ENCODE data around the gene SLC36A2.

SLC36A2 gene

DNA sequence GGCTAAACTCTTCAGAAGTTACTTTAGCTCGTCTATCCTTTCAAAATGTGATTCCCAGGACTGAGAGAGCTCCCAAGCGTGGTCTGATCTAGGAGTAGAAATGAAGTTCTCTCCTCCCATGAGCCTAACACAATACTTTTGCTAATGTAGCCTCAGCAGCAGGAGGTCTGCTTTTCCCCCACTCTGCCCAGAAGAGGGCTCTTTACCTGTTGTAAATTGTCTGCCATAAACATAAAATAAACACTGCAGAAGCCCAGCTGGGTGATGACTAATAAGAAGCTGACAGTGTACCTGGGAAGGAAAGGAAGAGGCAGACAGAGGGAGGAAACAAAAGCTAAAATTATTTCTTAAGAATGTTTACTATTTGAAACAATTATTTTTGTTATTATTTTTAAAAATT is 59.2 kb downstream of the SLC36A2 start:
- H3K4me3 ChIP-seq (replicated peaks; ENCODE audit: low read depth, low read length): no peak overlapping the region
- TF ChIP-seq, protein P1, sequence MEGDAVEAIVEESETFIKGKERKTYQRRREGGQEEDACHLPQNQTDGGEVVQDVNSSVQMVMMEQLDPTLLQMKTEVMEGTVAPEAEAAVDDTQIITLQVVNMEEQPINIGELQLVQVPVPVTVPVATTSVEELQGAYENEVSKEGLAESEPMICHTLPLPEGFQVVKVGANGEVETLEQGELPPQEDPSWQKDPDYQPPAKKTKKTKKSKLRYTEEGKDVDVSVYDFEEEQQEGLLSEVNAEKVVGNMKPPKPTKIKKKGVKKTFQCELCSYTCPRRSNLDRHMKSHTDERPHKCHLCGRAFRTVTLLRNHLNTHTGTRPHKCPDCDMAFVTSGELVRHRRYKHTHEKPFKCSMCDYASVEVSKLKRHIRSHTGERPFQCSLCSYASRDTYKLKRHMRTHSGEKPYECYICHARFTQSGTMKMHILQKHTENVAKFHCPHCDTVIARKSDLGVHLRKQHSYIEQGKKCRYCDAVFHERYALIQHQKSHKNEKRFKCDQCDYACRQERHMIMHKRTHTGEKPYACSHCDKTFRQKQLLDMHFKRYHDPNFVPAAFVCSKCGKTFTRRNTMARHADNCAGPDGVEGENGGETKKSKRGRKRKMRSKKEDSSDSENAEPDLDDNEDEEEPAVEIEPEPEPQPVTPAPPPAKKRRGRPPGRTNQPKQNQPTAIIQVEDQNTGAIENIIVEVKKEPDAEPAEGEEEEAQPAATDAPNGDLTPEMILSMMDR (IDR thresholded peaks at IDR 0.05; ENCODE audit: low read length, missing control alignments): no peak
- no peak for DNase-seq (ENCODE audit: low read depth)

DNA sequence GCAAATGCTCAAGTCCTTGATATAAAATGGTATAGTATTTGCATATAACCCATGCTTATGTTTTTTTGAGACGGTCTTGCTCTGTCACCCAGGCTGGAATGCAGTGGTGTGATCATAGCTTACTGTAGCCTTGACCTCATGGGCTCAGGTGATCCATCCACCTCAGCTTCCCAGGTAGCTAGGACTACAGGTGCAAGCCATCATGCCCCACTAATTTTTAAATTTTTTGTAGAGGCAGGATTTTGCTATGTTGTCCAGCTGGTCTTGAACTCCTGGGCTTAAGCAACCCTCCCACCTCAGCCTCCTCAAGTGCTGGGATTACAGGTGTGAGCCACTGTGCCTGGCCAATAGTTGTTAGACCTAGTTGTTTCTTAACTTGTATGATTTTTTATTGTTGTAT is 61.1 kb downstream of the SLC36A2 start:
- TF ChIP-seq, protein P1 (IDR thresholded peaks at IDR 0.05; ENCODE audit: low read length, missing control alignments): no peak
- H3K4me3 ChIP-seq (replicated peaks; ENCODE audit: low read depth, low read length): no peak overlapping the region
- DNase-seq (ENCODE audit: low read depth): no peak

DNA sequence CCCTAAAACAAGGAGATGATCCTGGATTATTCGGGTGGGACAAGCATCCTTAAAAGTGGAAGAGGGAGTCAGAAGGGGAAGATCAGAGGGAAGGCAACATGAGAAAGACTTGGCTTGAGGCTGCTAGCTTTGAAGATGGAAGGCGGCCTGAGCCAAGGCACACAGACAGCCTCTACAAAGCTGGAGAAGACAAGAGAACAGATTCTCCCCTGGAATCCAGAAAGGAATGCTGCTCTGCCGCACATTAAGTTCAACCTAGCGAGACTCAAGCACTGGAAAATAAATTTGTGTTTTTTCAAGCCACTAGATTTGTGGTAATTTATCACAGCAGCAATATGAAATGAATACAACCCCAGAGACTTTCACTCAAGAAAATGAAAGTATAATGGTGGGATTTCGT is 61.7 kb downstream of the SLC36A2 start:
- no peak overlapping the region for H3K4me3 ChIP-seq (replicated peaks; ENCODE audit: low read depth, low read length)
- no peak for DNase-seq (ENCODE audit: low read depth)
- TF ChIP-seq, protein P1 (IDR thresholded peaks at IDR 0.05; ENCODE audit: low read length, missing control alignments): no peak

DNA sequence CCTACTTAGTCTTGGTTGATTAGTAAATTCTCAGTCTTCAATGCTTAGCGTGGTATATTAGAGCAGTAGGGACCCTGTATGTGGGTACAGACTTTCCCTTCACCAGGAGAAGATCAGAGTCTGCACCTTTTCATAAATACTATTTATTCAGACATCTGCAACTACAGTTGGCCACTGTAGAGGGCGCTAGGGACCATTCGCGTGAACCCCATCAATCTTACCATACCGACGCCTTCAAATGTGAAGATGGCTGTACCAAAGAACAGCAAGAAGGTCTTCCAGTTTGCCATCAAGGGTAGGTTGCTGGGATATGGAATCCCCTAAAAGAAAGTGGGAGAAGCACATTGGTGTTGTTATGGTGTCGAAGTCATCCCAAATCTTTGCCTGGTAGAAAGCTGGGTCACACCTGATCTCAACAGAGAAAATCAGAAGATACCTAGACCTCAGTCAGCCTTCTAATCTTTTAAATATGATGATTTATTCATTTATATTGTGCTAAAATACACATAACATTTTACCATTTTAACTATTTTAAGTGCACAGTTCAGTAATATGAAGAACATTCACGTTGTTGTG is 62.9 kb downstream of the SLC36A2 start:
- H3K4me3 ChIP-seq (replicated peaks; ENCODE audit: low read depth, low read length): no peak overlapping the region
- TF ChIP-seq, protein P1 (IDR thresholded peaks at IDR 0.05; ENCODE audit: low read length, missing control alignments): peak; percentile 16
- no peak for DNase-seq (ENCODE audit: low read depth)

DNA sequence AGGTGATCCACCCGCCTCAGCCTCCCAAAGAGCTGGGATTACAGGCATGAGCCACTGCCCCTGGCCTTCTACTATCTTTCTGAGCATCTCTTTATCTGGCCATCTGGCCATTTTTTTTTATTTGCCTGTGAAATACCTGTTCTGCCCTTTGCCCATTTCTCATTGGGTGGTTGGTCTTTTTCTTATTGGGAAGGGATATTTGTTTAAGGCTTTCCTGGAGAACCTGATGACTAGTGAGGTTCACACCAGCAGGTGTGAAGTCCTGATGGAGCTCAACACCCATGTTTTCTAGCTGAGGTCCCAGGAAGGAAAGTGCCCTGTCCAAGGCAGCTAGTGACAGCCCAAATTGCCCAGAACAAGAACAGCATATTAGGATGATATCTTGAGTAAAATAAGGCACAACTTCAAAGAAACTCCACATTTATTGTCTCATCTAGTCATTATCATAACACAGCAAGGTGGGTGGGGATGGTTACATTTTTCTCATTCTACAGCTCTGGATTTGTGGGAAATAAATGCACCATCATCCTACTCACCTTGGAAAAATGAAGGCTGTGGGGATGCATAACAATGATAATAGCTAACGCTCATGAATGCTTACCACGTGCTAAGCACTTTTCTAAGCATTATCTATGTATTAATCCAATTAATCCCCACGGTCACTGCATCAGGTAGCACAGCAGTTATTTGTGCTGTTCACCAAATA is 64.1 kb downstream of the SLC36A2 start:
- no peak for DNase-seq (ENCODE audit: low read depth)
- H3K4me3 ChIP-seq (replicated peaks; ENCODE audit: low read depth, low read length): no peak overlapping the region
- TF ChIP-seq, protein P1 (IDR thresholded peaks at IDR 0.05; ENCODE audit: low read length, missing control alignments): no peak

DNA sequence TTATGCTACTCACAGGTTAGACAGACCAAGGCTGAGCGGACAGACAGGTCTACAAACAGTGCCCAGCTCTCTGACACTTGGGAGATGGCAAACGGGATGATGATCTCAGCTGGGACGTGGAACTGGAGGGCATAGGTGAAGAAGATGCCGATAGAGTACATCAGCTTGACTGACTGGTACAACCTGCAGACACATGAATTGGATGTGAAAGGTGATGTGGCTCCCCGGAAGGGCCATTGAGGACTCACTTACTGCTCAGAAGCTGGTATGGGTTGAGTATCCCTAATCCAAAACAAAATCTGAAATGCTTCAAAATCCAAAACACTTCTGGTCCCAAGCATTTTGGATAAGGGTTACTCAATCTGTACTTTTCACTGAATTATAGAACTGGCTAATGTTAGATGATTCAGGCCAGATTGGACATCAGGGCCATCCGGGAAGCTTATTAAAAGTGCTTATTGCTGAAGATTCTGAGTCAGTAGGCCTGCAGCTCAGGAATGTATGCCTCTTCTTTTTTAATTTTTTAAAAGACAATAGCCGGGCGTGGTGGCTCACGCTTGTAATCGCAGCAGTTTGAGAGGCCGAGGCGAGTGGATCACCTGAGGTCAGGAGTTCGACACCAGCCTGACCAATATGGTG is 66.2 kb downstream of the SLC36A2 start:
- H3K4me3 ChIP-seq (replicated peaks; ENCODE audit: low read depth, low read length): no peak overlapping the region
- TF ChIP-seq, protein P1 (IDR thresholded peaks at IDR 0.05; ENCODE audit: low read length, missing control alignments): no peak
- DNase-seq (ENCODE audit: low read depth): no peak
